GM12878 (cell line): Measurements from ENCODE around the gene CPVL. TPM values are rescaled to one million over a fixed set of nuclear protein-coding genes. Genes with fewer than 3 reads are reported as not detected.

Experiments used
- ATAC-seq: fragments of 200-7000 bp; cut with Tn5 transposase; 3 replicates; pipeline ENCODE4 v1.9.1; 2020; ENCODE audit warnings: mild to moderate bottlenecking, moderate library complexity
- BruUV-seq: library from RNA; stranded (reverse); fragments of 400-500 nt; replicated peaks from 2 replicates; lab custom pipeline; 2021; lab: Mats Ljungman, UMichigan
- CTCF ChIA-PET: fragments of 300-600 bp; sonication (Branson Sonifier 250); formaldehyde crosslinking; extraction: SDS; loops from one replicate; lab custom pipeline; 2021; ENCODE audit warnings: inconsistent platforms; lab: Yijun Ruan, JAX
- POLR2A ChIA-PET: fragments of 350-600 bp; formaldehyde crosslinking; extraction: SDS; loops from one replicate; lab custom pipeline; 2021; ENCODE audit warnings: inconsistent platforms; lab: Charles Lee
- RAD21 ChIA-PET: fragments of 300-600 bp; sonication (Branson Sonifier 250); formaldehyde crosslinking; loops from one replicate; lab custom pipeline; 2023; ENCODE audit warnings: antibody characterized with exemption; ENCODE audit not compliant: unreplicated experiment; lab: Charles Lee
- SMC1A ChIA-PET: fragments of 300-600 bp; sonication (Branson Sonifier 250); formaldehyde crosslinking; loops from one replicate; lab custom pipeline; 2023; ENCODE audit not compliant: unreplicated experiment, uncharacterized antibody; lab: Charles Lee
- DNase-seq: peaks from one replicate; pipeline ENCODE4 v3.0.0-alpha.2; 2011; ENCODE audit warnings: low read depth, low spot score
- FAIRE-seq: peaks from 3 replicates; lab custom pipeline; 2011; peaks lifted over from hg19 to GRCh38; lab: Jason Lieb, UNC
- H2AFZ ChIP-seq: 2 replicates; pipeline ENCODE4 v1.6.0; 2011; ENCODE audit warnings: low read depth, low read length, control low read depth; ENCODE audit not compliant: control insufficient read depth
- H3K27ac ChIP-seq: 2 replicates; pipeline ENCODE4 v1.5.1; 2011; ENCODE audit warnings: control low read depth; ENCODE audit not compliant: control insufficient read depth, insufficient read depth
- H3K27me3 ChIP-seq, 2 experiments: replicated peaks in 1 of 2; 2 replicates each; pipeline versions ENCODE4 v1.6.0 to v1.6.1; 2011; ENCODE audit warnings: low read length in 1 of 2; ENCODE audit not compliant: control insufficient read depth in 2 of 2, insufficient read depth in 2 of 2
- H3K36me3 ChIP-seq, 2 experiments: 2 replicates each; pipeline ENCODE4 v1.5.1; 2011; ENCODE audit warnings: low read length in 1 of 2; ENCODE audit not compliant: control insufficient read depth in 2 of 2, insufficient read depth in 2 of 2
- H3K4me1 ChIP-seq: 2 replicates; pipeline ENCODE4 v1.6.1; 2011; ENCODE audit warnings: mild to moderate bottlenecking, low read length, moderate library complexity, mixed read lengths; ENCODE audit not compliant: control insufficient read depth, insufficient read depth
- H3K4me2 ChIP-seq: 2 replicates; pipeline ENCODE4 v1.6.0; 2011; ENCODE audit warnings: control low read depth; ENCODE audit not compliant: control insufficient read depth, insufficient read depth
- H3K4me3 ChIP-seq: fragments of 200-600 bp; sonication (generic); 2 replicates; pipeline ENCODE4 v1.5.1; 2016
- H3K79me2 ChIP-seq: 2 replicates; pipeline ENCODE4 v1.6.0; 2011; ENCODE audit warnings: low read length; ENCODE audit not compliant: control insufficient read depth, insufficient read depth
- H3K9ac ChIP-seq: 2 replicates; pipeline ENCODE4 v1.8.0; 2011; ENCODE audit warnings: low read length, control low read depth, mixed read lengths; ENCODE audit not compliant: control insufficient read depth, insufficient read depth
- H3K9me3 ChIP-seq: replicated peaks from 3 replicates; pipeline ENCODE4 v1.5.1; 2011; ENCODE audit warnings: mild to moderate bottlenecking, low read length; ENCODE audit not compliant: control insufficient read depth, insufficient read depth
- H4K20me1 ChIP-seq: 2 replicates; pipeline ENCODE4 v1.6.0; 2011; ENCODE audit not compliant: control insufficient read depth, insufficient read depth
- CTCF ChIP-seq, 3 experiments: IDR thresholded peaks in 2 of 3; conservative IDR thresholded peaks in 1 of 3; 2 replicates each; pipeline ENCODE4 v1.5.1; 2011; ENCODE audit warnings: low read depth in 3 of 3, low read length in 3 of 3, mild to moderate bottlenecking in 3 of 3, control low read depth in 2 of 3, moderate library complexity in 2 of 3, inconsistent platforms in 1 of 3, mixed read lengths in 1 of 3; ENCODE audit not compliant: control insufficient read depth in 2 of 3, insufficient read depth in 1 of 3; ENCODE audit errors: extremely low read depth in 1 of 3
- MTA2 ChIP-seq: fragments of 450-650 bp; IDR thresholded peaks from 2 replicates; pipeline ENCODE4 v1.6.1; 2016; ENCODE audit warnings: low read depth, mild to moderate bottlenecking, moderate library complexity
- SMAD1 ChIP-seq: fragments of 450-650 bp; IDR thresholded peaks from 2 replicates; pipeline ENCODE4 v1.6.1; 2018; ENCODE audit warnings: mild to moderate bottlenecking, low read depth; ENCODE audit not compliant: partially characterized antibody
- ZBTB4 ChIP-seq: fragments of 450-650 bp; formaldehyde crosslinking; IDR thresholded peaks from 2 replicates; pipeline ENCODE4 v1.4.0; 2022; ENCODE audit warnings: mild to moderate bottlenecking, moderate library complexity
- WGBS: methylation state at CpG from one replicate; pipeline ENCODE4 v1.1.6; 2016; ENCODE audit warnings: low lambda C conversion rate; ENCODE audit not compliant: insufficient replicate concordance, insufficient coverage; ENCODE audit errors: missing lambda C conversion rate; 5-methylcytosine and 5-hydroxymethylcytosine counted together
- in situ Hi-C: fragments of 300-500 bp; cut with MboI; formaldehyde crosslinking; loops from 9 replicates; pipeline ENCODE4 v1.14.3; 2018; ENCODE audit warnings: mixed read lengths
- intact Hi-C: fragments of 100-400 bp; cut with micrococcal nuclease; formaldehyde crosslinking; loops from one replicate; pipeline ENCODE4 v1.14.2; 2022; ENCODE audit not compliant: unreplicated experiment
- polyA plus RNA-seq, 11 experiments: library from polyadenylated mRNA; depleted of rRNA in 4 of 11; unstranded in 6 of 11; stranded (reverse) in 5 of 11; fragments of >200 nt; fragmentation: Nextera tagmentation in 4 of 11; fragmentation: Illumina TruSeq in 1 of 11; extraction: Ambion mirVana in 4 of 11; extraction: Trizol in 1 of 11; gene quantifications; 1 replicate in 1 of 11; 2 replicates in 10 of 11; pipeline versions ENCODE4 v1.2.1 to v1.2.3, GENCODE V29; 2011 to 2016; ENCODE audit warnings: inconsistent platforms in 2 of 11, missing spikeins in 2 of 11, low read depth in 1 of 11
- total RNA-seq, 4 experiments: library from RNA; depleted of rRNA in 3 of 4; stranded (reverse); fragments of >200 nt in 3 of 4; fragmentation: Illumina TruSeq in 1 of 4; extraction: Trizol in 1 of 4; gene quantifications; 2 replicates each; pipeline versions ENCODE4 v1.2.1 to v1.2.3, GENCODE V29; 2013 to 2021

CPVL gene
- total and polyA plus RNA-seq, 10 of the 15 experiments (the other 5 are each of a cell fraction or from before 2014, with no cell fraction given), result 0.59 TPM; not detected in 9

GRCh38 chr7:29091715-29092114 is 54.6 kb downstream of the CPVL start:
- no peak overlapping the region; the same call in 1 of the 2 replicates for H3K4me3 ChIP-seq
- TF ChIP-seq MTA2 (0 out of 2 replicates have a peak, but pooled peaks have one; percentile 25), SMAD1 (no peak), CTCF (IDR thresholded peaks at IDR 0.05 in 2 of 3, conservative IDR thresholded peaks at IDR 0.05 in 1 of 3; ENCODE audit: control insufficient read depth in 2 of 3, extremely low read depth in 1 of 3, insufficient read depth in 1 of 3, low read depth in 3 of 3, low read length in 3 of 3) (peak in 1 of 3 experiments; percentile 0; a peak in 1 of 6 replicates), ZBTB4 (CRISPR knock-in tag) (no peak)
- peaks cover 5% of the 10 kb centered on the region; the same call in 1 of the 2 replicates for H3K4me1 ChIP-seq
- H4K20me1 ChIP-seq, result no peaks in the 10 kb centered on the region
- peak overlapping the region; percentile 24 for H3K4me2 ChIP-seq
- H3K79me2 ChIP-seq, result no peaks in the 10 kb centered on the region
- CTCF ChIA-PET, result interaction anchor here (1.0 to 2.6 kb wide), 3 partner anchors 9 to 164 kb away, joined by 3 to 16 read pairs (median 6); no protein-coding TSS in a partner anchor
- no TSS peak for BruUV-seq
- no peaks in the 10 kb centered on the region for H3K9me3 ChIP-seq
- H3K27me3 ChIP-seq, result peaks cover 0 to 2% of the 10 kb centered on the region in 2 experiments; a peak in 1 of 4 replicates
- H3K9ac ChIP-seq, result no peak overlapping the region; the same call in 1 of the 2 replicates
- H3K36me3 ChIP-seq, result no peaks in the 10 kb centered on the region
- no peak for DNase-seq
- ATAC-seq, result peak; percentile 93
- no peak overlapping the region for H3K27ac ChIP-seq
- RAD21 ChIA-PET, result interaction anchor here (1.4 kb wide), 1 partner anchor 170 kb away, joined by 3 read pairs; no protein-coding TSS in a partner anchor
- FAIRE-seq, result no peak
- WGBS, result 11% methylated on average over 4 of the region's 4 CpGs
- in situ Hi-C loops (no loop called here), intact Hi-C loops (no loop called here)
- H2AFZ ChIP-seq, result peak overlapping the region; percentile 13; the same call in 1 of the 2 replicates
- SMC1A ChIA-PET, result interaction anchor here (0.9 to 1.1 kb wide), 2 partner anchors 10 to 11 kb away, joined by 3 read pairs; no protein-coding TSS in a partner anchor
- POLR2A ChIA-PET, result no interaction called here
